Frontal cortex (tissue), 4 donors: ENCODE data around the gene IL5RA. TPM values are rescaled to one million over a fixed set of nuclear protein-coding genes. Genes with fewer than 3 reads are reported as not detected.

Source experiments
- DNase-seq, 2 donors: peaks; one replicate each; pipeline ENCODE4 v3.0.0; 2012; ENCODE audit warnings: low spot score in 2 of 2
- FAIRE-seq: peaks from 2 replicates; lab custom pipeline; 2012; peaks lifted over from hg19 to GRCh38; lab: Jason Lieb, UNC
- total RNA-seq: library from RNA; depleted of rRNA; stranded (reverse); fragments of >200 nt; gene quantifications from one replicate; pipeline ENCODE4 v1.2.3, GENCODE V29; 2014
- donor health status: control.
- donor health status: control.
- donor health status: control.

IL5RA gene, protein sequence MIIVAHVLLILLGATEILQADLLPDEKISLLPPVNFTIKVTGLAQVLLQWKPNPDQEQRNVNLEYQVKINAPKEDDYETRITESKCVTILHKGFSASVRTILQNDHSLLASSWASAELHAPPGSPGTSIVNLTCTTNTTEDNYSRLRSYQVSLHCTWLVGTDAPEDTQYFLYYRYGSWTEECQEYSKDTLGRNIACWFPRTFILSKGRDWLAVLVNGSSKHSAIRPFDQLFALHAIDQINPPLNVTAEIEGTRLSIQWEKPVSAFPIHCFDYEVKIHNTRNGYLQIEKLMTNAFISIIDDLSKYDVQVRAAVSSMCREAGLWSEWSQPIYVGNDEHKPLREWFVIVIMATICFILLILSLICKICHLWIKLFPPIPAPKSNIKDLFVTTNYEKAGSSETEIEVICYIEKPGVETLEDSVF
- under 0.01 TPM for total RNA-seq

DNA sequence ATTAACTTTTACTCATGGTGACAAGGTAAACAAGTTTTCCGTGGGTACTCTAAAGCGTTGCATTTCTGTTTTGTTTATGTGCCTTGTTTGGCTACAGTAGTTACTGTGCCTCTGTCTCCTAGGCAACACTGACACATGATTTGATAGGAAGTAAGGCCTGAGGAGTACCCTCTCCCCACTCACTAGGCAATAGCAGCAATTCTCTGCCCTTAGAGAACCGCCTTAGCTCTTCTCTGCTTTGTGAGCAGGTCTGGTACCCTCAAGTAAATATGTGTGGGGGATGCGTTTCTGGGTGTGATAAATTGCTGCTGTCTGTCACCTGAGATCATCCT lies at the start of gene IL5RA:
IL5RA (minus strand) TSS at position 76 of the 332 bp plus-strand sequence. CDS start 5,390 bp downstream, outside the sequence.
- FAIRE-seq = no peak

DNA sequence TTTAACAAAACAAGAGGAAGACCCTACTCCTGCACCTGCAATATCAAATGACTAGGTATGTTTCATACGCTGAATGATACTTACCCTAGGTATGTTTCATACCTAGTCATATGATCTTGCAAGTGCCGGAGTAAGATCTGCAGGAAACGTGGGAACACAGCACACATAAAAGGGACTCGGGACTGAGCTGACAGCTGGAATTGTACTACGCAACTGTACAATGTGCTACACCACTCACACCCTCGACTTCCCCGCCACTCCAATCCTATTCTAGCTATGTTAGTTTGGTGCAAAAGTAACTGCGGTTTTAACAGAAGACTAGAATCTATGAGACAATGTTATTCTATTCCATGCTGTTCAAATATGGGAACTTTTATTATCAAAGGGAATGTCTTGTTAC lies 47.3 kb upstream of the IL5RA start:
- FAIRE-seq = no peak
- DNase-seq = no peak

More for the DNA sequence above, at the start of gene IL5RA:
- DNase-seq = no peak

DNA sequence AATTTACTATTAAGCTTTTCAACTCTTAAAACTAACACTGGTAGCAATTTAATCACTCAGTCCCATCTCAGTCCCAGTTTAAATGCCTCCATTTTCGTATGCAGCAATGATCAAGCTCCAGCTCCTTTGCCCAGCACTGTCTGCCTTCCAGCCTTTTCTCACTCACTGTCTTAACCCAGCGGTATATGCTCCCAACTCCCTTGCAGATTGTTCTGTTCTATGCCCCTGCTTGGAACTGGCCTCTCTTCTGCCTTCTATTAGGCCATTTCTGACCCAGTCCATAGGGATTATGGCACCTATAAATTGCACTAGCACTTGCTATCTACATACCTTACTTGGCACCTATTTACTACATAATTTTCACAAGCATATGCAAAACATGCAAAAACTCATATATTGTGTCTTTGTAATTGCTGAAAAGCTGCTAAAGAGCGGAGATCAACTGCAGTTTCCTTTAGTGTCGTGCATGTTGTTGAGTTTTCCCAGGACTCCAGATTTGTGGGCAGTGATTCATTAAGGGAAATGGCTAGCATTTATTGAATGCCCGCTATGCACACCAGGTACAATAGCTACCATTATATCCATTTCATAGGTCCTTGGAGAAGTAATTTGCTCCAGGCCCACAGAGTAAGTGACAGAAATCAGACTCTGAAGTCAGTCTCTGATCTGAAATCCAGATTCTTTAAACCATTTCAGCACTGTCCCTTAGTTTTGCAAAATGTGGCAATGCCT lies 44.9 kb upstream of the IL5RA start:
- DNase-seq = no peak
- no peak for FAIRE-seq

DNA sequence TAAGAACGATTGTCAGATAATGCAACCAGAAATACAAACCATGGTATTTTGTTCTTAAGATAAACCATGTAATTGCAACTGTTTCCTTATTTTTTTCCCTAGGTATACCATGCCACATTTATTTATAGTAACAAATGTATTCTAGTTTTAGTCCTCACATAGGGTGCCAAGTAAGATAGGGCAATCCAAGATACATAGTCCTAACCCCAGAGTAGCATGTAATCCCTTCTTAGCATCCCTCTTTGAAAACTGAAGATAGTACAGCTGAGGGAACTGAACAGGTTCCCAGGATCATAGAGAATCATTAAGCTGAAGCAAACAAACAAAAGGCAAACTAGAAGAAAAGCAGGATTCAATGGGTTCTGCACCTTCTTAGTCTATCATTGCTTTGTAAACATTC lies 41.3 kb upstream of the IL5RA start:
- DNase-seq = no peak
- no peak for FAIRE-seq

DNA sequence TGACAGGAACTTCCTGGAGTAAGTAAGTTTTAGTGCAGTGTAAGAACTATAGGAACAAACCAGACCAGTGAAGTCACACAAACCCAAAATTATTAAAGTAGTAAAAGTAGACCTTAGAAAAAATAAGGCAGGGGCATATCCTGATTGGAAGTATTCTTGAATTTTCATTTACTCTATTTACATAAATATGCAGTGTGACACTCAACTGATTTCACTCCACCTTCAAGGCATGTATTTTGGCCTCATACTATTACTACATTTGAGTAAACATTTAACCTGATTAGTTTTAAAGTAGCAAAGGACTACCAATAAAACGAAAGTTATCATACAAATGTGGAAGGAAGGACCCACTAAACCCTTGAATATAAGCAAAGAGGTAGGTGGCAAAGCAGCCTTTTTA lies 39.4 kb upstream of the IL5RA start:
- FAIRE-seq (no peak), DNase-seq (no peak)

DNA sequence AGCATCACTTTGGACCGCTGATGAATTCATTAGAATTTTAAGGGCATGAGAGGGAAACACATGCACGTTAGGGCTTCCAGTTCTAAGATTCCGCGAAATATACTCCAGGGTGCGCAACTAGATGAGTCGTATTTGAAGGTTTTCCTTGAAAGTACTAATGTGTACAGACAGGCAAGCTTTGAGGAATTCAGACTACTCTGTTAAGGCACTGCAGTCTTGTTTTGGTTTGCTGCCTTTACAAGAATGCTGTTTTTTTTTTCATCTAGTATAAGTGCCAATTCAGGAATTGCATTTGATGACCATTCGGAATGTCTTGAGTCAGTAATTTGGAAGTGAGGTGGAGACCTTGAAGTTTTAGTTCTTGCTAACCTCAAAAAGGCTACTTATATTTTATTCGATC lies 35.7 kb upstream of the IL5RA start:
- FAIRE-seq = no peak
- no peak for DNase-seq

DNA sequence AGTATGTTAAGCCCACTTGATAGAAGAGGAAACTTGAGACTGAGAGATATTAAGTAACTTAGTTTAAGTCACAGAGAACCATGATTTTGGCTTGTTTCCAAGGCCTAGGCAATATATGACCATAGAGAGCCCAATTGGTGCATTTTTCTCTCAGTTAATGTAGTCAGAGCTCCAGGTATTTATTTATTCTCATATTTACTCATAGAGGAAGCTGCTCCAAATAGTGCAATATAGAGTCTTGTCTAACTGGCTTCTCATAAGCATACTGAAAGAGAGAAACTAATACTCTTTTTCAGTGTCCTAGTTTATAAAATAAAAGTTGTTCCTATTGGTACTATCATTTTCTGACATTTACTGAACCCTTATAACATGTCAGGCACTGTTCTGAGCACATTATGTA lies 31.8 kb upstream of the IL5RA start:
- no peak for FAIRE-seq
- no peak for DNase-seq

DNA sequence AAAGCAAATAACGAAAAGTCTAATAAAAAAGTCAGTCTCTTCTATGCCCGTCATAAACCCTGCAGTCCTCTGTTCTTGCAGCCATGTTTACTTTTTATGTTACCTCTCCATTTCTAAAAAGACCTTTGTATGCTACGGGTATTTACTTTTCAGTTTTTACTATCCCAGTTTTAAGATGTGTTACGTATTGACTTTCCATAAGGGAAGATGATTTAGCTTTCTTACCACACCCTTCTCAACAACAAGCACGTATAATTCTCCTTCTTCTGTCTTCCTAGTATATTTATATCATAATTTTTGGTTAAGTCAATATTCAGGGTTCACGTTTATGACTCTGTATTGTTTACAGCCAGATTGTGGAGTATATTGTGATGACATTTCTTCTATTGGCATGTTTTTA lies 27.4 kb upstream of the IL5RA start:
- FAIRE-seq (no peak), DNase-seq (no peak)

DNA sequence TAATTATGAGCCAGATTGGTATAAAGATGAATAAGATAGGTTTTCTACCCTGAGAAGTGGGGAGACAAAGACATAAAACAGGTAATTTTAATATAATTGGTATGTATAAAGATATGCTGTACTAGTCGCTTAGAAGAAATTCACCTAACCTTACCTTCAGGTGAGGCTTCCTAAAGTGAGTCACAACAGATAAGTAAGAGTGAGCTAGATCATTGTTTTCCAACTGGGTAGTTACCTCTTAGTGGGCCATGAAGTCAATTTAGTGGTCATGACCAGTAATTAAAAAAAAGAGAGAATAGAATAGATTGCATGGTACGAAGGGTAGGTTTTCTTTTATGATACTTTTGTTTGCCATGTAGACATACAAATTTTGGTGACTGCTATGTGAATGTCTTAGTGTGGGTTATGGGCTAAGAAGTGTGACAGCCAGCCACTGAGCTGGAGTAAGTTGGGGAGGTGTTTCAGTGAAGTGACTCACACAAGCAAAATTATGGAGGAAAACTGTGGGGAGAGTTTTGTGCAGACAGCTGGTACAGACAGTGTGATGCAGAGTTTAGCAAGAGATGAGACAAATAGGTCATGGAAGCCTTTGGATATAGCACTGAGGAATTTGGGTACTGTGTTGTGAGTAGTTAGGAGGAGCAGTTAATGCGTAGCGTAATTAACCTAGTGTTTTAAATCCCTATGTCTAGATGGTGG lies 24.7 kb upstream of the IL5RA start:
- DNase-seq (no peak), FAIRE-seq (no peak)

DNA sequence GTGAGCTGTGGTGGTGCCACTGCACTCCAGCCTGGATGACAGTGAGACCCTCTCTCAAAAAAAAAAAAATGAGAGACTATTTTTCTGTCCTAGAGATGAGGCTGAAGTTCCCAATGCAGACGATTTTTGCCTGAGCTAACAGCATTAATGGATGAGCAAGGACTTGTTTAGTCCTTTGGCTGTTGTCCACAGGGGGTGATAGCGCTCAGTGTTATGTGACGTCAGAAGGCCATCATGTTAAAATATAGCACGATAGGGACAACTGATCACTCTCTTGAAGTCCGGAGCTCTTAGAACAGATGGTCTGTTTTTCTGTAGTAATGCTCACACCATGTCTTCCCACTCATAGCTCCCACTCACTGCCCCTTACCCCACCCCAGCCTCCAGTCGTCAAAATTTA lies 23.3 kb upstream of the IL5RA start:
- no peak for FAIRE-seq
- DNase-seq = no peak

DNA sequence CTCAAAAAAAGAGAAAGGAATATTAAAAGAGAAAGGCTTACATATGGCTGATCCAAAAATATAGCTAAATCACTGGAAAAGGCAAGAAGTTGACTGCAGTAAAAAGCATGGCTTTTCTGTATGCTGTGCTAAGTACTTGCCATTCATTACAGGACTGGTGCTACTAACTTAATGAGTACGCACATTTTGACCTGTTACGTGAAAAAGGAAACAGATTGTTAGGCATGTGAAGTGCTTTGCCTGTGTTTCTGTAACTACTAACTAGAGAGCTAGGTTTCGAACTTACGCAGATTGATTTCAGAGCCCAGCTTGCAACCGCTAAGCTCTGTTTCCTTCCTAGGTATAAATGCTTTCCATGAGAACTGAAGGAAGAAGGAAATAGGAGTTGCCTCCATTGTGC lies 19.4 kb upstream of the IL5RA start:
- DNase-seq = no peak
- FAIRE-seq = no peak

DNA sequence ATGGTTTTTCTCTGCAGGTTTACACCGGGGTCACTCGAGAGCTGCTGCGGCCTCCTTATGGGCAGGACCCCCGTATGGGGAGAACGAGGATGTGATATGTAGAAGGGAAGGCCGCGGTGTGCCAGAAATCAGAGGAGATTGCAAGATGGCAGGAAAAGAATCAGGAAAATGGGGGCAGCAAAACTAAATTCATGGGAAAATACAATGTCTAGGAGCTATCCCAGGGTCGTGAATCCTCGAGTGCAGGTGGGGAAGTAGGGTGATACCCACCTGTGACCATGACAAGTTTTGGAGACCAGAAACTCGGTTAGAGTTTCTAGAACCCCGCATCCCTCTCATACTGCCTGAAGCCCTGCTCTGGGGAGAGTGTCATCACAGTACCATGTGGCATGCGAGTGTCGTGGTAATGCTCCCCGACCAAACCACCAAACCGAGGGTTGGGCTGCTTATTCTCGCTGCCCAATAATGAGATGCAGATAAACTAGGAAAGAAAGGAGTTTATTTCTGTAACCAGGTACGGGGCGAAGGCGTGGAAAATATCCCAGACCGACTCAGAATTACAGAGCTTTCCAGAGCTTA lies 17.3 kb upstream of the IL5RA start:
- DNase-seq (peak in 1 of 2 donors; percentile 8), FAIRE-seq (no peak)

DNA sequence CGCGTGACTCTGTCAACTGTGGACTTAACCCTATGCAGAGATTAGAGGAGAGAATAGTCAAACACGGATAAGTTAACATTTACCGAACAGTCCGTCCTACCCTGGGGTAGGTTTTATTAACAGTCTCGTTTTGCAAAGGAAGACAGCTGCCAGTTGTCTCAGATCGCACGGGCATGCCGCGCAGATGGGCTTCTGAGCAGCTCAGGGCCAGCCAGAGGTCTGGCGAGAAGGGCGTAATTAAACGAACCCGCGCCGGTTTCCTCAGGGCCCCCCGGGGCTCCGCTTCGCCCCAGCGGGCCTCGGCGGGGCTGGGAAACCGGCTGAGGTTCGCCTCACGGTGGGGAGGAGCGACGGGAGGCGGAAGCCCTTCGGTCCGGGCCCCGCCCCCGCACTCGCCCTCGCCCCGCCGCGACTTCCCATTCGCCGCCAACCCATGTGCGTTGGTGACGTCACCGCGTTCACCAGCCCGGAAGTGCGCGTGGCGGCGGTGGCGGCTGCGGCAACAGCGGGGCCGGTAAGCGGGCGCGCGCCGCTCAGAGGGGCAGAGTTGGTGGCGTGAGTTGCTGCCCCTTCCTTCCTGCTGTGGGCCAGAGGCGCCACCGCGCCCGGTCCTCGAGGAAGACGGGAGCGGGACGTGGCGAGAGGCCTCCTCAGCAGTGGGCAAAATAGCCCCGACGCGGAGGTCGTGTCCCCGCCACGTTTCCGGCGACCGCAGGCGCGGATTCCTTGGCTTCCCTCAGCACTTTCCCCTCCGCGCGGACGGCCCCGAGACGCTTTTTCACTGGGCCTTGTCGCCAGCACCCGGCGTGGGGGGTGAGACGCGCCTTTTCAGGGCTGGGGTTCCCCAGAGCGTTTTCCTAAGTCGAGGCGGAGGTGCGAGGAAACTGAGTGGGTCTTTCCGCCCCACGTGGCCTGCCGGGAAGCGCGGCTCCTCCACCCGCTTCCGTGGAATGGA lies 16.6 kb upstream of the IL5RA start, which contains the start of gene TRNT1:
TRNT1 (plus strand) TSS at position 464 of the 955 bp plus-strand sequence. CDS start 2,101 bp downstream, outside the sequence.
- FAIRE-seq (no peak), DNase-seq (peak; percentile 93 to 95)

DNA sequence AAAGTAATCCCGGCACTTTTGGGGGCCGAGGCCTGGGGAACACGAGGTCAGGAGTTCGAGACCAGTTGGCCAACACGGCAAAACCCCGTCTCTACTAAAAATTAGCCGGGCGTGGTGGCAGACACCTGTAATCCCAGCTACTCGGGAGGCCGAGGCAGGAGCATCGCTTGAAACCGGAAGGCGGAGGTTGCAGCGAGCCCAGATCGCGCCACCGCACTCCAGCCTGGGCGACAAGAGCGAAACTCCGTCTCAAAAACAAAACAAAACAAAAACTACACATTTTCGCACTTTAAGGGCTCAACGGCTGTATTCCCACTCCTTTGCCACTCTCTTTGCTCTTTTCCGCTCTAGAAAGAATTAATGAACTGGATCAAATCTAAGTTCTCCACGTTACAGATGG lies 15.8 kb upstream of the IL5RA start:
- FAIRE-seq (no peak), DNase-seq (no peak)

DNA sequence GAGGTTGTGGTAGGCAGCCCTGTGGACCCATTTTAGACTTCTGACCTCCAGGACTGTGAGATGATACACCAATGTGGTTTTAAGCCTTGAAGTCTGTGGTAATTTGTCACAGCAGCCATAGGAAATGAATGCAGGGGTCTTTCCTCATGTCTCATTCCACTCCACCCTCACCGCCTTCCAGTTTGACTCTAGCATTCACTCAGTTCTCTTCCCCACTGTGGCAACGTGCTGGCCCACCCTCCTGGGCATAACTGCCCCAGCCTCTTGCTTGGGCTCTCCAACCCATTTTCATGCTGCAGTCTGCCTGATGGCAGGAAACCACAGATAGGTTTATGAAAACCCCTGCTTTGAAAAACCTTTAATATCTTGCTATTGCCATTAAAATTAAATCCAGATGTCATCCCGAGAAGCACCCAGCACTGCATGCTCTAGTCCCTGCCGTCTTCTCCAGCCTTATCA lies 9.2 kb upstream of the IL5RA start:
- no peak for DNase-seq
- no peak for FAIRE-seq

DNA sequence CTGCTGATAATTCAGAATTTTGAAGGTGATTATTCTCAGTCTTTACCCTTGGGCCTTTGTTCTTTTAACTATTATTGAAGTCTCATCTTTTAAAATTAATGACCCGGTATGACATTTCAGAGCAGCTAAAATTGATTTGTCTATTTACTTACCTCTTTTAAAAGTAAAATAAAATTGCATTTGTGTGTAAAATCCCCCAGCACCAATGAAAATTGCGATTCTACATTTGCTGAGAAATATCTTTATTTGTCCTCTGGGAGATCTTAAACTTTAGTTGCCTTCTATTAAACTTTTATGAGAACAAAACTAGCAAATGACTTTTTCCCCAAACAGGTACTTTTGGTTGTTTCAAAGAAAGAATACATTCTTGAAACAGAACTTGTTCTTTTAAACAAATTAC lies 7.5 kb upstream of the IL5RA start:
- FAIRE-seq = no peak
- no peak for DNase-seq

DNA sequence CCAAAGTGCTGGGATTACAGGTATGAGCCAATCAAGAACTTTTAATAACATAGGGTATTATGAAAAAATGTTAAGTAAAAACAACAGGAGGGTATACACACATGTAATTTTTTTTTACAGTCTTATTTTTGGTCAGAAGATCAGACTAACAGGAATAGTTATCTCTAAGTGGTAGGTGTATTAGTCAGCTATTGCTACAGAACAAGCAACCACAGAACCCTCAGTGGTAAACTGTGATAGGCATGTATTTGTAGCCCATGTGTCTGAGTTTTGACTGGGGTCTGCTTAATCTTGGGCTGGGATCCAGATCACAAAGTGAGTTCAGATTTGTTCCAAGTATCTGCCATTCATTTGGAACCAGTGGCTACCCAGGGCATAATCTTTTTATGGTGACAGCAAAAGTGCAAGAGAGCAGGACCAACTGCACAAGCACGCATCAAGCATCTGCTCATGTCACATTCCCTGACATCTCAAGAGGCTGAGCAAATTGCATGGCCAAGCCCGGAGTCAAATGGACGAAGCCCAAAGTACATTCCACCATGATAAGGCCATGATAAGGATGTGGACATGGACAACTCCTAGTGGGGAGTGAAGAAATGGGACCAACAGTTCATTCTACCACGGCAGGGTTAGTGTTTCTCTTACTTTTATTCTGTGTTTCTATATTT lies 3.0 kb upstream of the IL5RA start:
- no peak for DNase-seq
- FAIRE-seq = no peak

DNA sequence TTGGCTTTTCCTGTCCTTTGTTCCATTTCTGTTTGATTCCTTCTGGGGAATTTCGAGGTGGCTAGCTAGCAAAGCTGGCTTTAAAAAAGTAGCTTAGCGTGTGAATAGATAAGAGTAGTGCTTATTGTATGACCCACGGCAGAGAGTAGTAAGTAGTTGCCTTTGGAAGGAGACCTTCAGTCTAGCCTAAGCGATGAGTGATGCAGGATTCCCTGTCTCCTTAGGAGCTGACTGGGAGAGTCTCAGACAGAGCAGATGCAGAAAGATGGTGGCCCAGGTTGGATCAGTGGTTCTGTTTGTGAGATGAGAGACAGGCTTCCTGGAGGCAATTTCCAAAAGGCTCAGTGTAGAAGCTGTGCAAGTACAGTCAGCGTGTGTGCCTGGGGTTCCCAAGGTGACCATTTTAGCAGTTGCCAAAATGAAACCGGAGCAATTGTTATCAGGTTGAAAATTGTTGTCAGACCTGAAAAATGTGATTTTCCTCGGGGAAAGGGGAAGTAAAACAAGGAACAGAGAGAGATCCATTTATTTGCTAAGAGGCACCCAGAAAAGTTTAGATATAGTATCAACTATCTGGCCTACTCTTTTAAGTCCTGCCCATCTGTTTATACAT lies 681 bp upstream of the IL5RA start:
- no peak for FAIRE-seq
- no peak for DNase-seq
